GM18519 (cell line): ENCODE data around the gene HLA-DMA.
"Not testable (repeated sequence)": the region's sequence is repeated elsewhere in the genome, so short reads cannot be mapped to it uniquely, and the experiment has no call there.

Experiments
- ATAC-seq: cut with Tn5 transposase; IDR thresholded peaks from one replicate; pipeline ENCODE4 v1.9.1; 2021; ENCODE audit warnings: mild to moderate bottlenecking, moderate library complexity; ENCODE audit not compliant: unreplicated experiment, low FRiP score

Gene HLA-DMA

DNA sequence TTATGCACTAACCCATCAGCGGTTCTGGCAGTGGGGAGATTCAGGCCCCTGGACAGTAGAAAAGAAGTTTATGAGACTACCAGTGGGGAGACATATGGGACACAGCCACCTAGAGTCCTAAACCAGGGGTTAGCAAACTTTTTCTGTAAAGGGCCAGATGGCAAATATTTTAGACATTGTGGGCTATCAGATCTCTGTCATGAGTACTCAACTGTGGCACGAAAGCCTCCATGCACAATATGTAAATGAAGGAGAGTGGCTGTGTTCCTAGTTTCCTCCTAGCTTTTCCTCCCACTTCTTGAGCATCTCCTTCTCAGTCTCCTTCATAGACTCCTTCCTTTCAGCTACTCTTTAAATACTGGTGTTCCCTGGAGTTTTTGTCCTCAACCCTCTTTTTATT, 3.3 kb upstream of the HLA-DMA start:
- no peak for ATAC-seq

DNA sequence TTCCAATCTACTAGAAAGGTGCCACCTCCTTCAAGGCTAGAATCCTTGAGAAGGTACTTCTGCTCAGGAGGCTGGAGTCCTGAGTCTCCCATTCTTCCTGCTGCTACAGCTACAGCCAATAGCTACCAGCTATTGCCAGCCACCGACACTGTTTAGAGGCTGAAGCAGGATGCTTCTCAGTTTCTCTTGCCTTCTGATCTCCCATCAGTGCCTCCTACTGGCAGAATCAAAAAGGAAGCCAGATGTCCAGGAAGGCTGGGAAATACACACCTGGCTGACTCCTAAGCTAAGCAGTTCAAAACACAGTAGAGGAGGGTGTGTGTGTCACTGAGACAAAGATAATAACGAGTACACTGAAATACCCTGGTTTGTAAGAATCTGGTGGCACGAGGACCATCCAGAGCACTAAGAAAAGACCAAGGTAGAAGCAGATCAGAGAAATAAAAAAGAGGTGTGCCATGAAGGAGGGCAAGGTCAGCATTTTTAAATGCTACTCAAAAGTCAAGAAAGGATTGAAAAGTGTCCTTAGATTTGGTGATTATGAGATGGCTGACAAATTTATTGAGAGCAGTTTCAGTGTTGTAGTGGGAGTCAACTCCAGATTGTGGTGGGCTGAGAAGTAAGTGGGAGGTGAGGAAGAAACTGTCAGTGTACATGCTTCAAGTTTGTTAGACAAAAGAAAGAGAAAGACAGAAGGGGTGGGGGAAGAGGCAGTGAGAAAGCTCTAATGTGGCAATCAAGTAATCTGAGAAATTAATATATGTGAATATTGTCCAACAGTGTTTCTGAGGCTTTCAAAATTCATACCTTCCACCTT, 2.3 kb upstream of the HLA-DMA start:
- ATAC-seq, result no peak

DNA sequence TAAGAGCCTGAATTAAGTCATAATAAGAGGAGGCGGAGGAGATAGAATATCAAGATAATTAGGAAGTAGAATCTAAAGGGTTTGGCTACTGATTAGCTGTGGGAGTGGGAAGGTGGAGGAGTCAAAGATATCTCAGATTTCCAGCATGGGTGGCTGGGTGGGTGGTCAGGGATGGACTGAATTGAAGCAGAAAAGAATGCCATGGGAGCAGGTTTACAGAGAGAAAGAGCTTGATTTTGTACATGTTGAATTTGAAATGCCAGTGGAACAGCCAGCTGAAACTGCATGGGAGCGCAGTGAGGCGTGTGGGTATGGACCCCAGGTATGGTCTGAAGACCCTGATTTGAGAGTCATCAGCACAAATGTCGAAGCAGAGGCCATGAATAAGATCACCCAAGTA, 1.4 kb upstream of the HLA-DMA start:
- no peak for ATAC-seq

DNA sequence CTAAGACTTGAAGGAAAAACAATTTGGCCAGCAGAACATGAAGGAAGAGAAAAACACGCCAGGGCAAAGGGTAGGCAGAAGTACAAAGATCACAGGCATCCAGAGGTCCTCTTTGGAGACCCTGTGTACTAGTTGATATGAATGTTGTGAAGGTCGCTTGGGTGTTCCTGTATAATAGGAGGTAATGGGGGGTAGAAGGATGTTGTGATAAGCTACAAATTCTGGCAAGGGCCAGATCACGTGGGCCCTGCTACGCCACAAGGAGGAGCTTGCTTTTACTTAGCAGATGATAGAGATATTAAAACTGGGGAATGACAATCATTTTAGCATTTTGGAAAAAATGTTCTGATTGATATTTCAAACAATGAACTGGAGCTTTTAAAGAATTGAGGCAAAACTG, 878 bp upstream of the HLA-DMA start:
- no peak for ATAC-seq

GRCh38 chr6:32950449-32950848, 2.4 kb downstream of the HLA-DMA start:
- ATAC-seq, result no peak

DNA sequence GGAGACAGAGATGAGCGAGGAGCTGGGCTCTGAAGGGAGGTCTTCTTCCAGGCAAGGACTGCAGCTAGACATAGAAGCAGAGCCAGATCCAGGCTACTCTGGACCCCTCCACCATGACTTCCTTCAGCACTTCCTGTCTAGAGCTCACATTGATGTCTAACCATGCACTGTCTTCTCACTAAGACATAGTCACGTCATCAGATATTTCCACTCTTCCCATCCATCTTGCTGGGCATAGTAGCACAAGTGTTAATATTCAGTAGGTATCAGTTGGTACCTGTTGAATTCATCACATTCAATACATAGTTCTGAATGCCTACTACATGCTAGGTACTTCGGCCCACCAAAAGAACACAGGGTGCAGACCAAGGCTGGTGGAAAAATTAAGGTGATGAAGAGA, 2.9 kb downstream of the HLA-DMA start:
- no peak for ATAC-seq

- ATAC-seq, result no peak
Observed at GRCh38 chr6:32949113-32949512, 3.8 kb downstream of the HLA-DMA start.

- no peak for ATAC-seq
Observed at GRCh38 chr6:32947552-32948465, 5.1 kb downstream of the HLA-DMA start.

DNA sequence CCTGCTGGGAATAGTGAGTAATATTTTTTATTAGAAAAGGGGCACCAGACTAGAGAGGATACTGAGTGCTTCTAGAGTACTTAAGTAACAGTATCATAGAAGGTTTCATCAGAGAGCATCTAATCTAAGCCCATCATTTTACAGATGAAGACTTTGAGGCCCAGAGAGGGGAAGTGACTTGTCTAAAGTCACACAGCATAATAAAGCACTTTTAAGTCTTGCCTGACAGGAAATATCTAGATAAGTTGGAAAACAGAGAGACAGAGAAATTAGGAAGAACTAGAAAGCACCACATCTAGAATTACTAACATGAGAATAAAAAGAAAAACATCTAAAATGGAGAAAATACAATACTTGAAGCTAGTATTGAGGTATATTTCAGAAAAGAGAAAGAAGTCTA, 6.0 kb downstream of the HLA-DMA start:
- no peak for ATAC-seq

GRCh38 chr6:32945953-32946352, 6.9 kb downstream of the HLA-DMA start:
- no peak for ATAC-seq

DNA sequence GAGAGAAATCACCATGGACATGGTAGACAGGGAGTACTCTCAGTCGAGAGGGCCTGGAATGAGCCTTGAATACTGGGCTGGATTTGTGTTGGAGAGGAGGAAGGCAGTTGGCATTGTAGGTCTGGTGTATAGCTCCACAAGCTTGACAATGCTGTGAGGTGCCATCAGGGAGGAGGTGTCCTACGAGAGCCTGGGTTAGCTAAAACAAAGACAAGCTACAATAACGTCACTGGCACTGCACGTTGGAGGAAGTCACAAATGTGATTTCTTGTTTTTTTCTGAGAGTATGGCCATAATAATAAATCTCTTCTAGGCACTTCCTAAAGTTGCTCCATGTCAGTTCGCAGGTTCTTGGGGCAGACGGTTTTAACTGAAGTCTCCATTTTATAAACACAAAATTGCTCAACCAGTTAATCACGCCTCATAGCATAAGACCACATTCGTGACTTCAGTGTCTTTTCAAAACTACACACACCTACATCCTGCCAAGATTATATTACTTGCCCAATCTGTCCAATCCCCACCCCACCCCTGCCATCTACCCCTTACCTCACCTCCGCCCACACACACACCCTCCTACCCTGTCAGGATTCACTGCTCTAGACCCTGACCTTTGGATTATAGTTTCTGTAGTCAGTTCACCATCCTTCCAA, 7.7 kb downstream of the HLA-DMA start:
- no peak for ATAC-seq

- ATAC-seq, result no peak
Observed at GRCh38 chr6:32943864-32944649, 8.8 kb downstream of the HLA-DMA start.

DNA sequence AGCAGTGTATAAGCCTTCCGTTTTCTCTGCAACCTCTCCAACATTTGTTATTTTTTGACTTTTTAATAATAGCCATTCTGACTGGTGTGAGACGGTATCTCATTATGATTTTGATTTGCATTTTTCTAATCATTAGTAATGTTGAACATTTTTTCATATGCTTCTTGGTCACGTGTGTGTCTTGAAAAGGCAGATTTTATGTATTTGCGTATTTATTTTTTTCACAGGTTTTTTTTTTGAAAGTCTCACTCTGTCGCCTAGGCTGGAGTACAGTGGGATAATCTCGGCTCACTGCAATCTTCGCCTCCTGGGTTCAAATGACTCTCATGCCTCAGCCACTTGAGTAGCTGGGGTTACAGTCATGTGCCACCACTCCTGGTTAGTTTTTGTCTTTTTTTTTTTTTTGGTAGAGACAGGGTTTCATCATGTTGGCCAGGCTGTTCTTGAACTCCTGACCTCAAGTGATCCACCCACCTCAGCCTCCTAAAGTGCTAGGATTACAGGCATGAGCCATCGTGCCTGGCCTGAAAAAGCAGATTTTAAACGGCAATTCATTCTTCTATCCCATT, 10.3 kb downstream of the HLA-DMA start:
- ATAC-seq, result not testable (repeated sequence)

DNA sequence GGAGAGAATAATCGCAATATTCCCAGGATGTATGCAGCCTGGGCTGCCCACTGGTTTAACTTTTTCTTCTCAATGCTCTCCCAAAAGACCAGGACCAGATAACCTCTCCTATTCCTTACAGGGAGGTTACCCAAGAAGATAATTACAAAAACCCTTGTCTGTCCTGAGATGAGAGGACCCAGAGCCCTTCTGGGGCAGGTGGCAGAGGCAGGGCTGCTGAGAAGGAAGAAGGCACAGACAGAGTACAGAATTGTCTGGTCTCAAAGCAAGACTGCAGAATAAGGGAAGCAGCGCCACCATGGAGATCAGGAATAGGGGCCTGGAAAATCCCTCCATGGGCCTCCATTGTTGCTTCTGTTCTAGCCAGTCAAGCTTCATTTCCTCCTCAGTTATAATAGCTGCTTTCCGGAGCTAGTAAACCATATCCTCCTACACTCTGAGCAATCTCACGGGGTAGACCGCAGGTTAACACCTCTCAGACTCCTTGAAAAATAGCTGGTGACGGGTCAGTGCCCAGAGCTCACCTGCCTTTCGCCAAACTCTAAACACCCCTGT, 11.6 kb downstream of the HLA-DMA start:
- peak; percentile 36 for ATAC-seq

- peak; percentile 49 for ATAC-seq
Observed at GRCh38 chr6:32940656-32941213, 12.2 kb downstream of the HLA-DMA start, which contains the start of gene HLA-DMB. Gene HLA-DMB, minus strand, starts transcription at chr6:32941028. Its CDS starts 221 bp downstream, at chr6:32940807.

DNA sequence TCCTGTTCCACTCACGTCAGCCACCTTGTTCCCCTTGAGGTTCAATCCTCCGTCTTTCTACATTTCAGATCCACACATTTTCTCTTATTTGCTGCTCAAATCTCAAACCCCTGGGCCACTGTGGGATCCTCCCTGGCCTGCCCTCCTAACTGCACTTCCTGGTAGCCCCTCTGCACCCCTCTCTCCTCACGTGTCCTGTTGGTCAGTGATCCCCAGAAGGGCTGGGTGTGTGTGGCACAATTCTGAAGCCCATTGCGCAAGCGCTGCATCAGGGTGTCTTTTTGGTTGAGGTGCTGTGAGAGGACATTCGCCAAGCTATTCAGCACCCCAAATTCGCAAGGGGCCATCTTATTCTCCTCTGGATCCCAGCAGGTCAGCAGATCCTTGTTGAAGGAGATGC, 14.4 kb downstream of the HLA-DMA start:
- ATAC-seq, result no peak

DNA sequence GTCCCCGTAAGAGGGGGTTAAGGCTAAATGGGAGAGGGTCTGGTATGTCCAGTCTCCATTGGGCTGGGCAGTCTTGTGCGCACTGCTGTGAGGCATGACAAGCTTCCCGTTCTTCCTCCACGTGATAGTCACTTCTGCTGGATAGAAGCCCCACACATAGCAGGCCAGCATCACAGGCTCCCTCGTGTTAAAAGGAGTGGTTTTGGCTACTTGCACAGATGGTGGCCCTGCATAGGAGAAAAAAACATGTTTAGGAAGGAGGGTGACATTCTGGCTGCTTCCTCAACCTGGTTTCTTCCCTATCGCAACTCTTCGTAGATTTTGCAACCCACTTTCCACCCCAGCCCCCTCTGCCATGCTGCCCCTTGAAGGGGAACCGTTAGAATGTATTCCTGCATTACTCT, 15.7 kb downstream of the HLA-DMA start:
- ATAC-seq, result no peak

GRCh38 chr6:32936239-32937152, 16.4 kb downstream of the HLA-DMA start:
- no peak for ATAC-seq
